ENCODE measurements around the gene LYST.
"Not testable (repeated sequence)": the region's sequence is repeated elsewhere in the genome, so short reads cannot be mapped to it uniquely, and the experiment has no call there.

The LYST gene

DNA sequence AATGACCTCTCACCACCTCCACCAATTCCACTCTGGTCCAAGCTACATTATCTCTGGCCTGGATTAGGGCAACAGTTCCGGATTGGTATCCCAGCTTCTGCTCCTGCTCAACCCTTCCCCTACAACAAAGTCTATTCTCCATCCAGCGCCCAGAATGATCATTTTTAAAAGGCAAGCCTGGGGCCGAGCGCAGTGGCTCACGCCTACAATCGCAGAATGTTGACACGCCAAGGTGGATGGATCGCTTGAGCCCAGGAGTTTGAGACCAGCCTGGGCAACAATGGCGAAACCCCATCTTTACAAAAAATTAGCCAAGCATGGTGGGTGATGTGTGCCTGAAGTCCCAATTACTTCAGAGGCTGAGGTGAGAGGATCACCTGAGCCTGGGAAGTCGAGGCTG is 2.2 kb downstream of the LYST start:
- H3K4me3 ChIP-seq (ENCODE audit: low read length) = no peak overlapping the region
- no peak for DNase-seq (ENCODE audit: low read depth, low spot score)

DNA sequence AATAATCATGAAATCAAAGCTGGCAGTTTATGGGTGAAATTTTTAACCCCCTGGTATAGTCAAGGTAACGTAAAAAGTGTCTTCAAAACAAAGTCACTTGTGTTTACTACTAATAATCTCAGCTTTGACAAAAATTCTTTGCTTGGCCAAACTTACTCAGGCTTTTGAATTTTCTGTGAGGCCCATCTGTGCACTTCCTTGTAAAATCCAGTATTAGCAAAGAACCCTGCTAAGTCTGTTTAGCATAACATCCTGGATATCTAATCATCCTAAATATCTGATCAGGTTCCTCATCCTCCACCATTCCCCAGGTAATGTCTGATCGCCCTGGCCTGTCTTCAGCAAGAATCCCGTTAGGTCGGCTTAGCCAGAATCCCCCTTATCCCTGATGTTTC is 3.0 kb downstream of the LYST start:
- no peak overlapping the region for H3K4me3 ChIP-seq (ENCODE audit: low read length)
- DNase-seq (ENCODE audit: low read depth, low spot score) = no peak

DNA sequence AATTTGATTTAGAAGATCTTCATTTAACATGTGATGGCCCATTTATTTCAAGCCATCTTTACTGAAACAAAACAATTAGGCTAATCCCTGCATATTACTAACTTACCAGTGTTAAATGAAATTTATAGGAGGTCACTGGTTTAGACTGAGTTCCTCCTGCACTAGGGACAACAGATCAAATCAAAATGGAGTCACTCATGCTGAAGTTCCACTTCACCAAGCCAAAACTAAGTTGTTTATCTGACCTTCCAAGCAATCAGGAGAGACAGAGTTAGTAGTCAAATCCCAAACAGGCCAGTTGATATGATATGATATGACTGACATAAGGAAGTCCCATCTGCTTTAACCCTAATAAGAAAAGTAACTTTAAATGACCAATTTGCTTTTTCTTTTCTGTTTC is 4.8 kb downstream of the LYST start:
- no peak overlapping the region for H3K4me3 ChIP-seq (ENCODE audit: low read length)
- DNase-seq (ENCODE audit: low read depth, low spot score) = no peak

DNA sequence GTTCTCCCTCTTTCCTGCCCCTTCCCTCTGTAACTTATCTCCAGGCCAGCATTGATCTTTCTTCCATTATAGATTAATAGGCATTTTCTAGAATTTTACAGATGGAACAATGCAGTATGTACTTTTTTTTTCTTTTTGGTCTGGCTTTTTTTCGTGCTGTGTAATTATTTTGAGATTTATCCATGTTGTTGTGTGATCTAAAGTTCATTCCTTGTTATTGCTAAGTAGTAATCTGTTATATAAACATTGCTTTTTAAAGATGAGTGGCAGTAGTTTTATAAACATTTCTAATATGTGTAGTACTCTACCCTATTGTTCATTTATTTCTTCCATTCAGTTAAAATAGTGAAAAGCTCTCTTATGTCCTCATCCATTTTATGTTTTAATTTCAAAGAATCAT is 5.9 kb downstream of the LYST start:
- no peak overlapping the region for H3K4me3 ChIP-seq (ENCODE audit: low read length)
- no peak for DNase-seq (ENCODE audit: low read depth, low spot score)

DNA sequence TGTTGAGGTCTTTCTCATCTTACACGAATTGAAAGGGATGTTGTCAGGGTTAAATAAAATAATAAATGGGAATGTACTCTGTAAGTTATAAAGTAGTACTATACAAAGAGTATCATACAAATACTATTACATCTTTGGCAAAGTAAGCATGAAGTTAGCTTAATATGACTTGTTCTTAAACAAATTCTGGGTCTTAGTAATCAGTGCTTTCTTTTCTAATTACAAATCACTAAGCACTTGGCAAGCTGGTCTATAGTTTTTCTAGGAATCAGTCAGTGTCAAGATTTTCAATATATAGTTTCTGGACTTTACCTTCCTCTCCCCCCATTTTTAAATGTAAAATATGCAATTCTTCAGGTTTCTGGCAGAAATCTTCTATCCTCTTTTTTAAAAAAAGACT is 6.9 kb downstream of the LYST start:
- no peak for DNase-seq (ENCODE audit: low read depth, low spot score)
- H3K4me3 ChIP-seq (ENCODE audit: low read length) = no peak overlapping the region

DNA sequence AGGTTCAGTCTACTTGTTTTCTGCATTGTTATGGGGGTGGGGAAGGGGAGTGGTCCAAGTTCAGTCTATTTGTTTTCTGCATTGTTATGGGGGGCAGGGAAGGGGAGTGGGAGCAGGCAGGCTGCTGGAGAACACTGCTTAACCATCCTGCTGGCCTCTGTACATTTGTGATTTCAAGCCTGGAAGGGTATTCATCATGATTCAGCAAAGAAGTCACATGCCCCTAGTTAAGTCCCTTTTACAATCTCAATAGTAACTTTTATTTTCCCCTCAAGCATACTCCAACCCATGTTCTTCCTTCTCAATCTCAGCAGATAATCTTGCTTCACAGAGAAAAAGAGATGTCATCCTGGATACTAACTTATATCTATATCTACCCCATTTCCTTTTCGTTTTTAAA is 7.9 kb downstream of the LYST start:
- DNase-seq (ENCODE audit: low read depth, low spot score) = no peak
- H3K4me3 ChIP-seq (ENCODE audit: low read length) = no peak overlapping the region

DNA sequence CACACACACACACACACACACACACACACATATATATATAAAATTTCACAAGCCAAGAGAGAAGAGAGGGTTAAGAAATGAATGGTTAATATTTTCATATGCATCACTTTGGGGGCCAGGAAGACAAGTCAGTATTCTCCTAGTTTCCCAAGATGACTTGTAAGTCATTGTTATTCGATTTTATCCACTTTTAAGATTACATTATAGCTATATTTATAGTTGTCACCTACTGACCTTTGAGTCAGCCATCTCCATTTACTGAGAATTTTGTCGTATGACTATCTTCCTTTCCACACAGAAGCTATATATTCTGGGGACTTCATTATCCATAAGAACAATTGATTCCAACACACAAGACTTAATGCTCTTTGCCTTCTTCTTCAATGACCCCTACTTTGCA is 8.9 kb downstream of the LYST start:
- no peak overlapping the region for H3K4me3 ChIP-seq (ENCODE audit: low read length)
- no peak for DNase-seq (ENCODE audit: low read depth, low spot score)

DNA sequence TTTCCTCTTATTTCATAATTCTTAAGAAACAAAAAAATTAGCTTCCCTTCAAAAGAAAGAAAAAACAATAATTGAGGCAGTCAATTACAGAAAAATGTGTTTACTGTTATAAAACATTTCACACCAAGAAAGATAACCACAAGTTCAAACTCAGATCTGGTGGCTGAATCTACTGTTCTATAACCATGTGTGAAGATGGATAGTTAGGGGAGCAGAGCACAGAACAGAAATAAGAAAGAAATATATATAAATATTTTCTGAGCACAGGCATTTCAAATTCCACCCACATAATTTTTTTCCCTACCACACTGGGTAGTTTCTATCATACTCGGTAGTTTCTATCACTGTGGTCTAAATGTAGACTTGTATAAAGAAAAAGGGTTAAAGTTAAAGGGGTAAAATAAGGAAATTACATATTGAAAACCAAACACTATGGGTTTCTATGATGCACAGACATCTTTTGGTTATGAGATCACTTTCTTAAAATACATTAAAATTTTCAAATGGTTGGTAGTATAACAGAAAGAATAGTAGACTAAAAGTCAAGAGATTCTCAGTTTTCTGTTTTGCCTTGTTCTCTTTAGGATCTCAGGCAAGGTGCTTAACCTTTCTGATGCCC is 10.8 kb downstream of the LYST start:
- DNase-seq (ENCODE audit: low read depth, low spot score) = no peak
- no peak overlapping the region for H3K4me3 ChIP-seq (ENCODE audit: low read length)

DNA sequence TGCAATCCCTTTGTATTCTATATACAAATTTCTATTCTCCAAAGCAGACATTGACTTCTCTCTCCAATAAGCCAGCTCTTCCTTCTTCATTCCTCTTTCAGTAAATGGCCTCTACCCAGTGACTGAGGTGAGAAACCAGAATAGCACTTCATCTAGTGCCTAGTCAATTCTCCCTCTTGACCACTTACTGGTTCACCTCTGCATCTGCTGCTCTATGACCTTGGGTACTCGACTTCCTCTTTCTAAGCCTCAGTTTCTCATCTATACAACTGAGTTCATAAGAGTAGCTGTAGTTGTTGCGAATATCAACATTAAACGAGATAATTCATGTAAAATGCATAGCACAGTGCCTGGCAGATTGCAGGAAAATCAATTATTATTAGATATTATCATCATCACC is 12.4 kb downstream of the LYST start:
- H3K4me3 ChIP-seq (ENCODE audit: low read length) = no peak overlapping the region
- no peak for DNase-seq (ENCODE audit: low read depth, low spot score)

DNA sequence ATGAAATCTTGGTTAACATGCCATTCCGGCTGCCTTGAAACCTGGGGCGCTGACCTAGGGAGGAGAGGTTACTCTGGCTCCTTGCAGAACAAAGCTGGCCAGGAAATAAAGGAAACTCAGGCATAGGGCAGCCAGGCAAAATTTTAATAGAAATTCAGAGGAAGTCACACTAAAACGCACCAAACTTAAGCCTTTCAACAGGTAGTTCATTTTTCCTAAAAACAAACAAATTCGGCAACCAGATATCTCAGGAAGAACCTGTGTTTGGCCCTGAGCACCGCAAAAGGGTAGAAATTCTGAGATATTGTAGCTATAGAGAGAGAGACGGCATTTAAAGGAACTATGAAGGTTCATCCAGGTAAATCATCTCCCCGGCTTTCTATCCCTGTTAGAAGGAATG is 13.1 kb downstream of the LYST start:
- H3K4me3 ChIP-seq (ENCODE audit: low read length) = no peak overlapping the region
- DNase-seq (ENCODE audit: low read depth, low spot score) = no peak

DNA sequence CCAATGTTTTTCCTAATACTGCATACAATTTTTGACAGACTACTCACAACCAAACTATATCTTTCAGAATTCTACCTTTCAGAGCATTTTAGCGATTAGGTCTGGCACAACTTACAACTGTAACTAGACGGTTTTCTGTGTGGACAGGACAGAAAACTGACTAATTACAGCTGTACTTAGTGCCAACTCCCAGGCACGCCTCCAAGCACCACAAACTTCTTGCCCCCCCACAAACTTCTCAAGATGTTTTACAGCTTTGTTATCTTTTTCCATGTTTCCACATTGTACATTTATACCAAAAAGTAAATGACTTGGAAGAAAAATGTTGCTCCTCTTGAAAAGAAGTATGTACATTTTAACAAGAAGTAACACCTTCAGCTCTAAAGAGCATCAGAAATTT is 13.8 kb downstream of the LYST start:
- no peak overlapping the region for H3K4me3 ChIP-seq (ENCODE audit: low read length)
- no peak for DNase-seq (ENCODE audit: low read depth, low spot score)

DNA sequence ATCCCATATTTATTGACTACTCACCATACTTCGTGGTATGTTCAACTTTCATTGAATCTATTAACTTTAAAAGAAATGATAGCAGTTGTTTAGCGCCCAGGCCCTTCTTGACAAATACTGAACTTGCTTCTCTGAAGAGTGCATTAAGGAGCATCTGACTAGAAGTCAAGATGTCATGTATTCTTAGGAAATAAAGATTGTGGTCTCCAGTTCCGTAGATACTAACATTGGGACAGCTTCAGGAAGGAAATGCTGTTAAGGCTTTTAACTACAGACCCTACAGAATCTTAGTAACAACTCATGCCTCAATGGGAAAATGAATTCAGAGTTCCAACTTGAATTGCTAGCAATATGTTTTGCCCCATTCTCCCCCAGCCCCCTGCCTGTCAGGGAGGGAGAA is 14.8 kb downstream of the LYST start:
- no peak overlapping the region for H3K4me3 ChIP-seq (ENCODE audit: low read length)
- DNase-seq (ENCODE audit: low read depth, low spot score) = no peak

DNA sequence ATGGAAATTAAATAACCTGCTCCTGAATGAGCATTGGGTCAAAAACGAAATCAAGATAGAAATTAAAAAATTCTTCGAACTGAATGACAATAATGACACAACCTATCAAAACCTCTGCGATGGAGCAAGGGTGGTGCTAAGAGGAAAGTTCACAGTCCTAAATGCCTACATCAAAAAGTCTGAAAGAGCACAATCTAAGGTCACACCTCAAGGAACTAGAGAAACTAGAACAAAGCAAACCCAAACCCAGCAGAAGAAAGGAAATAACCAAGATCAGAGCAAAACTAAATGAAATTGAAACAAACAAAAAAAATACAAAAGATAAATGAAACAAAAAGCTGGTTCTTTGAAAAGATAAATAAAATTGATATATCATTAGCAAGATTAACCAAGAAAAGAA is 18.5 kb downstream of the LYST start:
- H3K4me3 ChIP-seq (ENCODE audit: low read length); DNase-seq (ENCODE audit: low read depth, low spot score): not testable (repeated sequence)

DNA sequence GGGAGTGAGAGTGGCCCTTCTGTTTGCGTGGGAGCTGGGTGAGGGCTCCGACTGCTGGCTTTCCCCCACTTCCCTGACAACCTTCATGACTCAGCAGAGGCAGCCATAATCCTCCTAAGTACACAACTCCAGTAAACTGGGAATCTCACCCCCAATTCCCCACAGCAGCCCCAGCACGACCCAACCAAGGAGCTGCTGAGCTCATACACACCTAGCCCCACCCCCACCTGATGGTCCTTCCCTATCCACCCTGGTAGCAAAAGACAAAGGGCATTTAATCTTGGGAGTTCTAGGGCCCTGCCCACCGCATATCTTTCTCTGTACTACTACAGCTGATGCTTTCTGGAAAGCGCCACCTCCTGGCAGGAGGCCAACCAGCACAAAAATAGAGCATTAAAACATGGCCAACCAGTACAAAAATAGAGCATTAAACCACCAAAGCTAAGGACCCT is 21.0 kb downstream of the LYST start:
- H3K4me3 ChIP-seq (ENCODE audit: low read length); DNase-seq (ENCODE audit: low read depth, low spot score): not testable (repeated sequence)

DNA sequence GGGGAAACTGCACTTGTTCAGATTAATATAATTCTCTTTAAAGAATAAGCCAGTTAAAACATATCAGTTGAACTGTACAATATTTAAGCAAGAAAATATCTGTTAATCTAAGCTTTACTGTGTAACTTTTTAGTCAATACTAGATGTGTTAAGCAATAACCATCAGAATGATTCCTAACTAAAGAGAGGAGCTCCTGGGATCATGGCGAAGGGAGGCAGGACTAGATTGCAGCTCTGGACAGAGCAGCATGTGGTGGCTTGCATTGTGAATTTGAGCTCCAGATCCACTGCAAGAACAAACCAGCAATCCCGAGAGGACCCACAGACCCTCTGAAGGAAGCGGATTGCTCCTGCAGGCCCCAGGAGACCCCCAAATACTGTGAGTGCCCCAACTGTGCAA is 21.9 kb downstream of the LYST start:
- H3K4me3 ChIP-seq (ENCODE audit: low read length) = no peak overlapping the region
- no peak for DNase-seq (ENCODE audit: low read depth, low spot score)

DNA sequence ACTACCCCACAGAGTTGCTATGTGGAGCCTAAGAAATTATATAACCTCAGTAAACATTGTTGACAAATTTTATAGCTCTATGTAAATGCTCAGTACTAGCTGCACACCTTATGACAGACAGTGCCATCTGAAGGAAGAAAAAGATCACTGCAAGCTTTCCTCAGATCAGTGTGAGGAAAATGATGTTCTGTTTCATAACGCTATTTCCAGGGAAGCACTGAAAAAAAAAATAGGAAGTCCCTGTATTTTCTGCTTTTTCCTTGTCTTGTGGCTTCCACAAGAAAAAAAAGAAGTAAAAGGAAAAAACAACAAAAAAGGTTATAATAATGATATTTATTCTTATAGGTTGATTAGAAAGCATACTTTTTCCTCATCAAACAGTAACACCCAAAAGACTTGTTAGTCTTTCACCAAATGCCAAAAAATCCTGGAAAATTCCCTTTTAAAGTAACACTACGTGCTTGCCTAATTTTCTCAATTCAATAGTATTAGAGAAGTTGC is 23.2 kb downstream of the LYST start:
- H3K4me3 ChIP-seq (ENCODE audit: low read length) = no peak overlapping the region
- DNase-seq (ENCODE audit: low read depth, low spot score) = no peak

DNA sequence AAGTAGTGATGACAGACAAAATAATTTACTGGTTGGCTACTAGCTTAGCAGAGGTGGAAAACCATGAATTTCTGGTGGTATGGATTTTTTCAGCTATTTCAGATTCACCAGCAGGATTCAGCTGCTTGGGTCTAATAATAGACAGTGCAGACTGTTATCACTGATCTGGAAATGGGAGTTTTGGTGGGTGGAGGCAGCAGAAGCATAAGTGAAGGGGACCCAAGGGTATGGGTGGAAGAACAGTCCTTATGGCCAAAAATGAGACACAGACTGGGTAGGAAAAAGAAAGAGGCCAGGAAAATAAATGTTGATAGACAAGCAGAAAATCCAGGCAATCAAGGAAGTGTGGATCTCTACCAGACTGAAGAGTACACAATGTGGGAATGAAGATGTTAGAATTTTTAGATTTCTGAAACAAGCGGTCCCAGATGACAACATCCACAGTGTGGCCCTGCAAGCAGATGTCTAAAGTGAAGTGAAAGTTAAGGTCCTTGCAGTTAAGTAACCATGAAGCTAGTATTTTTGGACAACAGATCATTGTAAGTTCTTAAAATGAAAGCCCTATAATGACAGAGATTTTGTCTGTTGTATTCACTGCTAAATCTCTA is 24.7 kb downstream of the LYST start:
- H3K4me3 ChIP-seq (ENCODE audit: low read length) = no peak overlapping the region
- no peak for DNase-seq (ENCODE audit: low read depth, low spot score)

DNA sequence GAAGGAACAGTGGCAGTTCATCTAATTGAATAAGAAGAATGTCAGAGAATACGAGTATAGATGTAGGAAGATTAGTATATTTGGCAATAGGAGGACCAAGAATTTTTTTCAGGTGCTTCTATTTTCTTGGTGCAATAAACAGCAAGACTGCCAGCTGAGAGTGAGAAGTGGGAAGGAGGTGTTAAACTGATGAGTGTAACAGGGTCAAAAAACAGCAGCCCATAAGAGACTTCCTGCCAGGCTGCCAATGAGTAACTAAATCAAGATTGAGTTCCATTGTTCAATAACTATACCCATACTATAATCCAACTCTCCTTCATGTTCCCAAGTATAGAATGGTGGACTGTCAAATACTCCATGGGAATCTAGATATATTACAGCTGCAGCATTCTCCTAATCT is 28.7 kb downstream of the LYST start:
- H3K4me3 ChIP-seq (ENCODE audit: low read length) = no peak overlapping the region
- DNase-seq (ENCODE audit: low read depth, low spot score) = no peak

DNA sequence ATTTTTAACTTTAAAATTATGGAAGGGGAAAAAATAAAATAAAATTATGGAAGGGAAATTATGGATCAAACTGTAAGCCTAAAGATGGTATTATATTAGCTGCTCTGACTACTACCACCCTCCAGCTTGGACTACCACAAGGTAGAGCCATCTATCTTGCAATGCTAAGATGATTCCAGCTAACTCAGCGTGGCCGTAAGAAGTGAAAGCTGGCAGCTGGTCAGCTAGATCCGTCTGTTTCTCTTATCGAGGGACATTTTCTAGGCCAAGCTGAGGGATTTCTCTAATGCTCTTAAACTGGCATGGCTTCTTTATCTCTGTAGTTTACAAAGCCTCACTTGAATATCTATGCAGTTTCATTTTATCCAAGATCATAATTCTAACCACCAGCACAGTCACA is 31.5 kb downstream of the LYST start:
- H3K4me3 ChIP-seq (ENCODE audit: low read length) = no peak overlapping the region
- DNase-seq (ENCODE audit: low read depth, low spot score) = no peak

DNA sequence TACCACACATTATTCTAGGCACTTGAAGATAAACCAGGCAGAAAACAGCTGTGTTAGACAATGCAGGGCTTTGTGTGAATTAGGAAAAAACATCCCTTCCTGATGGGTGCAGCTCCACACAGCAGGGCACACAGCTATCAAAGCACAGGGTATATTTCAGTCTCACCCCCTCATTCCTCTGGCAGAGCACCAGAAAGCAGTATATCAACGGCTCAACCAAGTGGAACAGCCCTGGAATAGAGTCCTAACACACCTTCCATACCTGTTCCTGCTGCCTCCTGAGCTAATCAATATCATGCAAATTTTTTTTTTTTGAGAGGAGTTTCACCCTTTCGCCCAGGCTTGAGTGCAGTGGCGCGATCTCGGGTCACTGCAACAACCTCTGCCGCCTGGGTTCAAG is 32.1 kb downstream of the LYST start:
- DNase-seq (ENCODE audit: low read depth, low spot score) = no peak
- no peak overlapping the region for H3K4me3 ChIP-seq (ENCODE audit: low read length)

DNA sequence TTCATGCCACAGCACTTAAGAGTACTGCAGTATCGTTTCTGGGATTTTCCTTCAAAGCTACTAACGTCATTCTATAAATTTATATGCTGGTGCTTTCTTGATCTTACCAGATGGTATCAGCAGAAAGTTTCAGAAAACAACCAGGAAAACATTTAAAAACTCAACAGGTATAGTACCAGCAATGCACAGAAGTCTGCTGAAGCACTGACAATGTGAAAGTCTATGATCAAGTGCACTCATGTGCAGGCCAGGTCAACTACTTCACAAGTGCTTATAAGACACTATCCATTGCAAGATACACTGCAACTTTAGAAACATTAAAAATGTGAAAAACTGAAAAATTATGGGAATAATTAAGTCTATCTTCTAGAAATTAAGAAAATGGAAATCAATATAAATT is 34.7 kb downstream of the LYST start:
- H3K4me3 ChIP-seq (ENCODE audit: low read length) = no peak overlapping the region
- DNase-seq (ENCODE audit: low read depth, low spot score) = no peak

Measured in Jurkat, Clone E6-1 (cell line).